GM23248 (cell line): ENCODE data around the gene SNX9.

ENCODE experiments used
- EZH2 ChIP-seq: fragments of 200-600 bp; sonication (generic); IDR thresholded peaks from 2 replicates; pipeline ENCODE4 v1.6.1; 2018; ENCODE audit warnings: antibody characterized with exemption, mild to moderate bottlenecking; ENCODE audit not compliant: insufficient read depth, poor library complexity, severe bottlenecking
- EZH2phosphoT487 ChIP-seq: fragments of 200-600 bp; sonication (generic); IDR thresholded peaks from 2 replicates; pipeline ENCODE4 v1.6.1; 2018; ENCODE audit warnings: antibody characterized with exemption, moderate library complexity, mild to moderate bottlenecking, low read depth; ENCODE audit not compliant: insufficient read depth

GRCh38 chr6:157978021-157978783, 155.2 kb downstream of the SNX9 start:
- TF ChIP-seq EZH2 (no peak), EZH2phosphoT487 (no peak)
